Measurements from ENCODE around the gene SYVN1. TPM values are rescaled to one million over a fixed set of nuclear protein-coding genes. Genes with fewer than 3 reads are reported as not detected.

The SYVN1 gene
- total RNA-seq, 2 donors from 2014 or later, result 80.6 to 81.1 TPM

Other genes starting within 250 kb of the SYVN1 start
- 100 to 1,000 TPM; 161 to 226 TPM for gene ATG2A, start 217.3 kb downstream of the SYVN1 start, total RNA-seq
- 10 to 100 TPM; 21.5 to 25.3 TPM for gene PPP2R5B, start 209.8 kb downstream of the SYVN1 start, total RNA-seq
- not detected for gene GPHA2, start 198.6 kb downstream of the SYVN1 start, total RNA-seq
- gene MAJIN, start 162.4 kb downstream of the SYVN1 start, total RNA-seq, result not detected
- not detected for gene BATF2, start 137.5 kb downstream of the SYVN1 start, total RNA-seq
- 10 to 100 TPM; 17.2 to 21.6 TPM for gene ARL2, start 120.4 kb downstream of the SYVN1 start, total RNA-seq
- gene SNX15, start 107.1 kb downstream of the SYVN1 start, total RNA-seq, result 10 to 100 TPM; 19.7 to 20.8 TPM
- 1 to 10 TPM; 1.9 to 3.9 TPM for gene SAC3D1, start 93.3 kb downstream of the SYVN1 start, total RNA-seq
- gene NAALADL1, start 76.0 kb downstream of the SYVN1 start, total RNA-seq, result 10 to 100 TPM; 12.5 to 16.0 TPM
- gene CDCA5, start 50.5 kb downstream of the SYVN1 start, total RNA-seq, result under 1 TPM; 0.37 to 0.90 TPM
- gene ZFPL1, start 50.3 kb downstream of the SYVN1 start, total RNA-seq, result 10 to 100 TPM; 40.7 to 50.2 TPM
- 100 to 1,000 TPM; 181 to 217 TPM for gene VPS51, start 38.3 kb downstream of the SYVN1 start, total RNA-seq
- 10 to 100 TPM; 15.2 to 18.5 TPM for gene TM7SF2, start 22.6 kb downstream of the SYVN1 start, total RNA-seq
- 1 to 10 TPM; 7.5 to 8.7 TPM for gene ZNHIT2, start 16.8 kb downstream of the SYVN1 start, total RNA-seq
- gene FAU, start 12.4 kb downstream of the SYVN1 start, total RNA-seq, result 1,000 to 10,000 TPM; 1,401 to 1,408 TPM
- gene MRPL49, start 12.2 kb downstream of the SYVN1 start, total RNA-seq, result 10 to 100 TPM; 42.8 to 44.8 TPM
- under 1 TPM in 1 of 2 donors, not detected in 1; 0.68 TPM for gene SPDYC, start 35.7 kb upstream of the SYVN1 start, total RNA-seq
- 100 to 1,000 TPM; 154 to 190 TPM for gene CAPN1, start 47.4 kb upstream of the SYVN1 start, total RNA-seq
- 10 to 100 TPM; 13.0 to 15.4 TPM for gene POLA2, start 127.4 kb upstream of the SYVN1 start, total RNA-seq
- gene CDC42EP2, start 180.3 kb upstream of the SYVN1 start, total RNA-seq, result under 1 TPM in 1 of 2 donors, not detected in 1; 0.55 TPM
- 10 to 100 TPM; 49.1 to 62.6 TPM for gene DPF2, start 199.3 kb upstream of the SYVN1 start, total RNA-seq
- gene TIGD3, start 220.2 kb upstream of the SYVN1 start, total RNA-seq, result under 1 TPM; 0.21 to 0.45 TPM
- gene SLC25A45, start 248.1 kb upstream of the SYVN1 start, total RNA-seq, result 10 to 100 TPM; 57.7 to 61.6 TPM